Head of caudate nucleus (tissue), 42 donors: Measurements from ENCODE around the gene UBTD1.
"Not testable (repeated sequence)": the region's sequence is repeated elsewhere in the genome, so short reads cannot be mapped to it uniquely, and the experiment has no call there.

Experiments used
- DNase-seq, 42 donors: peaks; one replicate each; pipeline versions ENCODE4 v3.0.0 to v3.0.0-alpha.2; 2020 to 2021; ENCODE audit warnings: mixed read lengths in 7 of 42
- intact Hi-C: fragments of 100-400 bp; cut with DNase I; formaldehyde crosslinking; loops from one replicate; pipeline ENCODE4 v1.15.0; 2022

The UBTD1 gene, protein sequence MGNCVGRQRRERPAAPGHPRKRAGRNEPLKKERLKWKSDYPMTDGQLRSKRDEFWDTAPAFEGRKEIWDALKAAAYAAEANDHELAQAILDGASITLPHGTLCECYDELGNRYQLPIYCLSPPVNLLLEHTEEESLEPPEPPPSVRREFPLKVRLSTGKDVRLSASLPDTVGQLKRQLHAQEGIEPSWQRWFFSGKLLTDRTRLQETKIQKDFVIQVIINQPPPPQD

GRCh38 chr10:97498841-97499560, at the start of gene UBTD1:
UBTD1 (plus strand) TSS chr10:97498924; CDS start chr10:97499204, 280 bp downstream.
- peak in 30 of 42 donors; percentile 21 to 64 (median 46) for DNase-seq
- intact Hi-C loops, result no loop called here

GRCh38 chr10:97450828-97451227, 47.9 kb upstream of the UBTD1 start:
- intact Hi-C loops, result no loop called here
- no peak for DNase-seq

GRCh38 chr10:97451605-97452004, 47.1 kb upstream of the UBTD1 start:
- intact Hi-C loops, result no loop called here

DNA sequence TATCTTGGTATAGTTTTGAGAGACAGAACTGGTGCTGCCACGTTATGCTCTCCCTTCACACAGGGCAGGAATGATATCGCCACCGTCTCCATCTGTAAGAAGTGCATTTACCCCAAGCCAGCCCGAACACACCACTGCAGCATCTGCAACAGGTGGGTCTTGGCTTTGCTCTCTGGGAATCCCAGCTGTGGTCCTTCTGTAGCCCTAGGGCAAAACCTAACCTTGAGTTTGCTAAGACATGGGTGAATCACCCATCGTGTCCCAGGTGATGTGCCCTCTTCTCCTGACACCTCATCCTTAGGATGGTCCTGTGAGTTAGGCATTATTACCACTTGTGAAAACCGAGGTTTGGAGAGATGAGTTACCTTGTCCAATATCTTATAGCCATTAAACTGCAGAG, 46.4 kb upstream of the UBTD1 start:
- DNase-seq, result no peak
- intact Hi-C loops, result no loop called here

More at GRCh38 chr10:97451605-97452004, 47.1 kb upstream of the UBTD1 start:
- DNase-seq, result no peak

GRCh38 chr10:97454330-97455036, 44.2 kb upstream of the UBTD1 start:
- intact Hi-C loops, result no loop called here
- peak in 20 of 42 donors; percentile 22 to 77 (median 46) for DNase-seq

GRCh38 chr10:97456034-97456685, 42.6 kb upstream of the UBTD1 start:
- intact Hi-C loops, result no loop called here
- no peak for DNase-seq

GRCh38 chr10:97456686-97457065, 42.0 kb upstream of the UBTD1 start:
- intact Hi-C loops, result no loop called here
- DNase-seq, result no peak

- intact Hi-C loops, result no loop called here
- no peak for DNase-seq
Measured at GRCh38 chr10:97459111-97459510, 39.6 kb upstream of the UBTD1 start.

DNA sequence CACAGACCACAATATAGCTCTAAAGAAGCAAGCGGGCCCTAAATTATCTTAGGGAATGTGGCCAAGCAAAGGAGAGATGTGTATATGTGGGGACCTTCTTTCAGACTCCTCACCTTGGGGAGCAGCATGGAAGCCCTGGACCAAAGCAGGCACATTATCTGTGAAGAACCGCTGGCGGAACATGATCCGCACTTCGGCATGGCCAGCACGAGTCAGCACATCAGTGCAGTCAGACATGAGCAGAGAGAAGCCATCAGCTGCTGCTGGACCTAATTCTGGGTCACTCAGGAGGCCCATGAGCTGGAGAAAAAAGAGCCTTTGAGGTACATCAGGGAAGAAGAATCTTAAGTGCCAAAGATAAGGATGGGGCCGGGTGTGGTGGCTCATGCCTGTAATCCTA, 38.8 kb upstream of the UBTD1 start:
- DNase-seq, result no peak
- intact Hi-C loops, result loop anchor here (5.0 kb wide), 1 partner anchor 92 kb away; no protein-coding TSS in a partner anchor

DNA sequence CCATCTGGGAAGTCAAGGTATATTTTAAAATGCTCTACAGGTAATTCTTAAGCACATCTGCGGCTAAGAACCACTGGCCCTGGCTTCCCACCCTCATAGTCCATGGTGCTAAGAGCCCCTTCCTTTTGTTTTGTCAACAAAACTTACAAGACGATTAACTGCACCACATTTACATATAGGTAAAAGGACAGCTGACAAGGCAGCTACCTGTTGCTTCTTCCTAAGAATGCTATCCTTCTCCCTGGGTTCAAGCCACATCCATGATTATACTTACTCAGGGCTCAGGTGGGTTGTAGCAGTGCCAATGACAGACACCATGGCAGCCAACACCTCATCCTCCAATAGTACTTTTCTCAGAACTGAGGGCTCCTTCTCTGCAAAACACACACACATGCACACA, 36.4 kb upstream of the UBTD1 start:
- intact Hi-C loops, result loop anchor here (5.0 kb wide), 1 partner anchor 90 kb away; no protein-coding TSS in a partner anchor
- DNase-seq, result no peak

DNA sequence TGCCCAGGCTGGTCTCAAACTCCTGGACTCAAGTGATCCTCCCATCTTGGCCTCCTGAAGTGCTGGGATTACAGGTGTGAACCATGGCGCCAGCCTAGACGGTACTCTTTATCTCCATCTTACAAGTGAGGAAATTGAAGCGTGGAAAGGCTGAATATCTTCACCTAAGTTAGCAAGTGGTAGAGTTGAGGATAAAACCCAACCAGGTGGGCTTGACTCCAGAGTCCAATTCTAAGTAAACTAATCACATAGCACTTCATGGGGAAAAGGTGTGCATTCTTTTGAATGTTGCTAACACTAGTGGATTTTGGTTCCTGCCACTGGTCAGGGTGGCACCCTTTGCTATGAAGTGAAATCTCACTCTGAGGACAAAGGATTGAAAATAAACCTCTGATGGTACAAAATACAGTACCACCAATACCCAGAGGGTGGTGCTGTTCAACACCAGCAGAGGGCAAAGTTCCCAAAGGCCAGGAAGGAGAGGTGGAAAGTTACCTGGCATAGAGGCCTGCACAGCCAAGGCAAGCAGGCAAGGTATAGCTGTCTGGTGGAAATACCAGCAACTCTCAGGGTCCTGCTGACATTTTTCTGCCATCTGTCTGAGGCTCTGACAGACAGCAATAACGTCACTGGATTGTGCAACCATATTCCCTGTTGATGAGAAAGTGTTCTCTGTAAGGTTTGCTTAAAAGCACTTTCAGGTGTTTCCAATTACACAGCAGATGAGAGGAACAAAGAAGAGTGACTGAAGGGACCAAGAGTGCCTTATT, 35.2 kb upstream of the UBTD1 start:
- DNase-seq, result peak in 33 of 42 donors; percentile 13 to 82 (median 51)
- intact Hi-C loops, result loop anchor here (5.0 kb wide), 1 partner anchor 89 kb away; no protein-coding TSS in a partner anchor

DNA sequence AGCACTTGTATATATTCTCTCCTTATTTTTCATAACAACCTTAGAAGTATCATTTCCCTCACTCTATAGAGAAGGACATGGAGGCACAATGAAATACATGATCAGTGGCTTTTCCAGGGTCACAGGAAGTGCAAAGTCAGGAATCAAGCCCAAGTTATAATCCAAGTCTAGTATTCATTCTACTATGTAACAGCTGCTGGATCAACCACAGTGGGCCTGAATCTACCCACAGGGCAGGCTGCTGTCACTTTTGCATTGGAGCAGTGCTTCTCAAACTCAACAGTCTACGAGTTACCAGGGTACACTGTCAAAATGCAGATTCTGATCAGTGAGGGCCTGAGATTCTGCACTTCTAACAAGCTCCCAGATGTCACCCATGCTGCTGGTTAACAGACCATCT, 34.5 kb upstream of the UBTD1 start:
- intact Hi-C loops, result loop anchor here (5.0 kb wide), 1 partner anchor 88 kb away; no protein-coding TSS in a partner anchor
- DNase-seq, result no peak

GRCh38 chr10:97465982-97466381, 32.7 kb upstream of the UBTD1 start:
- intact Hi-C loops, result no loop called here
- peak in 23 of 42 donors; percentile 11 to 77 (median 45) for DNase-seq

- DNase-seq, result no peak
- intact Hi-C loops, result no loop called here
Measured at GRCh38 chr10:97466755-97467154, 32.0 kb upstream of the UBTD1 start.

DNA sequence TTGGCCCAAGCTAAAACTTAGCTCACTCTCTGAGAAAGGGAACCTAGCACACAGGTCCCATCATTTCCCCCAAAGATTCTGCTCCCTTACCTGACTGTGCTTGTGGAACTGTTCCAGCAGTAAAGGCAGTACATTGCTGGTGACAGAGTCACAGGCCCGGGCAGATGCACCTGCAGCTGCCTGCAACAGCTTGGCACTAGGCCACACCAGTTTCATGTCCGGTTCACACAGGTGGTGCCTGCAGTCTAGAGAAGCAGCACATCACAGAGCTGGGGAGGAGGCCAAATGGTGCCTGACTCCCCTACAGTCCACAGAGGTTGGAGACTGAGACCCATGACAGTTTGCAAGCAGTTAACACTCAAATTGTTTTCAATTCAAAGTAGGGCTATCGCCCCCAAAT, 30.6 kb upstream of the UBTD1 start:
- DNase-seq, result no peak
- intact Hi-C loops, result no loop called here

DNA sequence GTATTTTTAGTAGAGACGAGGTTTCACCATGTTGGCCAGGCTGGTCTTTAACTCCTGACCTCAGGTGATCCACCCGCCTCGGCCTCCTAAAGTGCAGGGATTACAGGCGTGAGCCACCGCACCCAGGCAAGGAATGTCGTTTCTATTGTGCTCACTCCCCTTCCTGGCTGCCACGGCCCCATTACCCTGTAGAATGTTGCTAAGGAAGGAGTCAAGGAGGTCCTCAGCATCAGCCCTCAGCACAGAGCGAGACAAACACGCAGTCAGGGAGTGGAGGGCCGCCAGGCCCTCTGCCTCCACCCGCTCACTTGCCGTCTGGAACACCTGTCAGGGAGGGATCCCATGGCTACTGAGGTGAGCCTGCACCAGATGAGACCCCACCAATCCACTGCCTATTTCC, 29.9 kb upstream of the UBTD1 start:
- intact Hi-C loops, DNase-seq: not testable (repeated sequence)

DNA sequence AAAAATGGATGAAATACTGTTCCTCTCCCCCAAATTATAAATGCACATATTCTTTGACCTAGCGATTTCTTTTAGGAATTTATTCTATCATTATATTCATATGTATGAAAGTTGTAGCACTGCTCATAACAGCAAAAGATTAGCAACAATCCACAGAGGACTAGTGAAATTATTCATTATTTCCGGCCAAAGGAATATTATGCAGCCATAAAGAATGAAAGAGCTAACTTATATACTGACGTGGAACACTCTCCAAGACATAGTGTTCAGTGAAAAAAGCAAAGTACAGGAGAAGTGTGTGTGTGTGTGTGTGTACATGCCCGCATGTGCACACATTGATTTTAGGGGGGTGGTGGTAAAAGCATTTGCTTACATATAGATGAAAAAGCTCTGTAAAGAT, 23.8 kb upstream of the UBTD1 start:
- intact Hi-C loops, result no loop called here
- DNase-seq, result no peak

DNA sequence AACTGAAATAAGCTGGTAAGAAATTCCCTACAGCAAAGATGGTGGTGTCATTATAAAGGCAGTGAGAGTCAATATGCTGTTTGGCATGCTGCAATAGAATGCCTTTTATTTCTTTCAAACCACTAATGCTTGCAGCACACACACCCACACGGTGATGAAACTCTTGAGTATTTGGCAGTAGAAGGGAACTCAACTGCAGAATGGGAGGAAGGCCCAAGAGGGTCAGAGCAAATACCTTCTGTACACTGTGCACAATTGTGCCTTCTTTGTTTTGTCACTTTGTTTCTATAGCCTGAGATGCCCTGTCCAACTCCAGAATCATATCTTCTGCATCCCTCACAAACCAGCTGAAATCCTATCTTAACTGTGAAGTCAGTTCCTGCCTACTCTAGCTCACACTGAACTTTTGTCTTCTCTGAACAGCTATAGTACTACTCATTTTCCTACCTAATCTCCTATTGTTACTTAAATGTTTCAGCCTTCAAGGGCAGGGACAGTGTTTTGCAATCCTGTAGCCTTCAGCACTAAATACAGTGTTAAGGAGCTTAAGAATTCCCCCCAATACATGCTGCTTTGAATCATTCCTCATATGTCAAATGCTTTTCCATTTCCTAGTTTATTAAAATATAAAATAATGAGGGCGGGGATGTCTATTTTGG, 22.7 kb upstream of the UBTD1 start:
- intact Hi-C loops, result no loop called here
- DNase-seq, result peak in 3 of 42 donors; percentile 35 to 70 (median 54)
